Measurements from ENCODE around the gene MAL.

- TF ChIP-seq POLR2AphosphoS5 (IDR thresholded peaks at IDR 0.05; ENCODE audit: borderline replicate concordance, low read depth, low read length) = no peak
- TF ChIP-seq EZH2 (IDR thresholded peaks at IDR 0.05) = no peak
These were observed 33.1 kb upstream of the MAL start for GRCh38 chr2:94992360-94992759.
